Measurements from ENCODE around the gene PRKD2.
A peak's percentile ranks its signal among the peaks of the same experiment; 100 is the strongest.

GRCh38 chr19:46728693-46729339, 11.9 kb upstream of the PRKD2 start:
- no peak for TF ChIP-seq POLR2A (IDR thresholded peaks at IDR 0.05)
- TF ChIP-seq CTCF (IDR thresholded peaks at IDR 0.05): peak; percentile 82 to 93 (median 92)

Data from tibial nerve (tissue), 3 donors.